Ishikawa (cell line): ENCODE measurements around the gene ADRB1.

ENCODE experiments used
- MAX ChIP-seq: IDR thresholded peaks from 2 replicates; pipeline ENCODE4 v1.6.1; 2012
- TAF1 ChIP-seq: IDR thresholded peaks from 2 replicates; pipeline ENCODE4 v1.6.1; 2012; ENCODE audit warnings: low read depth, mild to moderate bottlenecking
- TF ChIP-seq, protein P1 (sequence below): IDR thresholded peaks from 2 replicates; pipeline ENCODE4 v1.6.1; 2012; ENCODE audit warnings: low read depth, mild to moderate bottlenecking

DNA sequence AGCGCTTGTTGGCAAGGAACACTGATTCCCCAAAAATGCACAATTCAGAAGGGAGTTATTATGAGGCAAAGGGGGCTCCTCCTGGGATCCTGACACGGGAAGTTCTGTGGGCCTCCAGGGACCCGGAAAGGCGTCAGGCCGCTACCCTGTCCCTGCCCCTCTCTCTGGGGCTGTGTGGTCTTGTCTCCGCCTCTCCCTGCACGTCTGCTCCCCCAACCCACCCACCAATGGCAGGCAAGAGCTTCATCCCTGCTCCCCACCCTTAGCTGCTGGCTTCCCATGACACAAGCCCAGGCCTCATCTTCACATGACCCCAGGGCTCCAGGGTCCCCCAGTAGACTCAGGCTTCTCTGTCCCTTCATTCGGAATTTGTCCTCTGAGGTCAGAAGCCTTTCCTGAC, 31.0 kb upstream of the ADRB1 start:
- TF ChIP-seq TAF1: no peak
- TF ChIP-seq MAX: no peak
- TF ChIP-seq, protein P1, sequence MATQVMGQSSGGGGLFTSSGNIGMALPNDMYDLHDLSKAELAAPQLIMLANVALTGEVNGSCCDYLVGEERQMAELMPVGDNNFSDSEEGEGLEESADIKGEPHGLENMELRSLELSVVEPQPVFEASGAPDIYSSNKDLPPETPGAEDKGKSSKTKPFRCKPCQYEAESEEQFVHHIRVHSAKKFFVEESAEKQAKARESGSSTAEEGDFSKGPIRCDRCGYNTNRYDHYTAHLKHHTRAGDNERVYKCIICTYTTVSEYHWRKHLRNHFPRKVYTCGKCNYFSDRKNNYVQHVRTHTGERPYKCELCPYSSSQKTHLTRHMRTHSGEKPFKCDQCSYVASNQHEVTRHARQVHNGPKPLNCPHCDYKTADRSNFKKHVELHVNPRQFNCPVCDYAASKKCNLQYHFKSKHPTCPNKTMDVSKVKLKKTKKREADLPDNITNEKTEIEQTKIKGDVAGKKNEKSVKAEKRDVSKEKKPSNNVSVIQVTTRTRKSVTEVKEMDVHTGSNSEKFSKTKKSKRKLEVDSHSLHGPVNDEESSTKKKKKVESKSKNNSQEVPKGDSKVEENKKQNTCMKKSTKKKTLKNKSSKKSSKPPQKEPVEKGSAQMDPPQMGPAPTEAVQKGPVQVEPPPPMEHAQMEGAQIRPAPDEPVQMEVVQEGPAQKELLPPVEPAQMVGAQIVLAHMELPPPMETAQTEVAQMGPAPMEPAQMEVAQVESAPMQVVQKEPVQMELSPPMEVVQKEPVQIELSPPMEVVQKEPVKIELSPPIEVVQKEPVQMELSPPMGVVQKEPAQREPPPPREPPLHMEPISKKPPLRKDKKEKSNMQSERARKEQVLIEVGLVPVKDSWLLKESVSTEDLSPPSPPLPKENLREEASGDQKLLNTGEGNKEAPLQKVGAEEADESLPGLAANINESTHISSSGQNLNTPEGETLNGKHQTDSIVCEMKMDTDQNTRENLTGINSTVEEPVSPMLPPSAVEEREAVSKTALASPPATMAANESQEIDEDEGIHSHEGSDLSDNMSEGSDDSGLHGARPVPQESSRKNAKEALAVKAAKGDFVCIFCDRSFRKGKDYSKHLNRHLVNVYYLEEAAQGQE: no peak
